ENCODE results near the gene KRT6C. TPM values are rescaled to one million over a fixed set of nuclear protein-coding genes. Genes with fewer than 3 reads are reported as not detected.
"Not testable (repeated sequence)": the region's sequence is repeated elsewhere in the genome, so short reads cannot be mapped to it uniquely, and the experiment has no call there.

The KRT6C gene
- total and polyA plus RNA-seq, 2 experiments from 2014 or later = 0.07 to 0.18 TPM

- Histone ChIP-seq H3K4me3 (no peak overlapping the region), H3K9me3 (ENCODE audit: low read depth) (no peaks in the 10 kb centered on the region), H3K4me1 (ENCODE audit: insufficient read depth) (no peaks in the 10 kb centered on the region), H3K27me3 (no peaks in the 10 kb centered on the region), H3K4me2 (no peak overlapping the region), H3K79me2 (no peaks in the 10 kb centered on the region), H3K36me3 (replicated peaks; ENCODE audit: insufficient read depth, low read depth) (no peaks in the 10 kb centered on the region), H4K20me1 (ENCODE audit: insufficient read depth, poor library complexity, severe bottlenecking) (no peaks in the 10 kb centered on the region), H3K27ac (no peak overlapping the region), H3K9me2 (replicated peaks; ENCODE audit: insufficient read depth) (no peaks in the 10 kb centered on the region), H2AFZ (no peak overlapping the region)
- 81% methylated on average over 7 of the region's 7 CpGs for WGBS (ENCODE audit: low lambda C conversion rate, missing lambda C conversion rate)
- DNase-seq (ENCODE audit: low spot score) = no peak
- TF ChIP-seq EZH2phosphoT487 (IDR thresholded peaks at IDR 0.05; ENCODE audit: low read depth, severe bottlenecking, unreplicated experiment) (no peak), EZH2 (IDR thresholded peaks at IDR 0.05; ENCODE audit: borderline replicate concordance) (no peak)
- TF ChIP-seq, protein P1, sequence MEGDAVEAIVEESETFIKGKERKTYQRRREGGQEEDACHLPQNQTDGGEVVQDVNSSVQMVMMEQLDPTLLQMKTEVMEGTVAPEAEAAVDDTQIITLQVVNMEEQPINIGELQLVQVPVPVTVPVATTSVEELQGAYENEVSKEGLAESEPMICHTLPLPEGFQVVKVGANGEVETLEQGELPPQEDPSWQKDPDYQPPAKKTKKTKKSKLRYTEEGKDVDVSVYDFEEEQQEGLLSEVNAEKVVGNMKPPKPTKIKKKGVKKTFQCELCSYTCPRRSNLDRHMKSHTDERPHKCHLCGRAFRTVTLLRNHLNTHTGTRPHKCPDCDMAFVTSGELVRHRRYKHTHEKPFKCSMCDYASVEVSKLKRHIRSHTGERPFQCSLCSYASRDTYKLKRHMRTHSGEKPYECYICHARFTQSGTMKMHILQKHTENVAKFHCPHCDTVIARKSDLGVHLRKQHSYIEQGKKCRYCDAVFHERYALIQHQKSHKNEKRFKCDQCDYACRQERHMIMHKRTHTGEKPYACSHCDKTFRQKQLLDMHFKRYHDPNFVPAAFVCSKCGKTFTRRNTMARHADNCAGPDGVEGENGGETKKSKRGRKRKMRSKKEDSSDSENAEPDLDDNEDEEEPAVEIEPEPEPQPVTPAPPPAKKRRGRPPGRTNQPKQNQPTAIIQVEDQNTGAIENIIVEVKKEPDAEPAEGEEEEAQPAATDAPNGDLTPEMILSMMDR (IDR thresholded peaks at IDR 0.05; ENCODE audit: poor library complexity) = no peak
These were observed 27.9 kb upstream of the KRT6C start for GRCh38 chr12:52501490-52501889.

- H2AFZ ChIP-seq; H3K4me2 ChIP-seq; H3K27me3 ChIP-seq; DNase-seq (ENCODE audit: low spot score); H3K4me1 ChIP-seq (ENCODE audit: insufficient read depth); H3K36me3 ChIP-seq (replicated peaks; ENCODE audit: insufficient read depth, low read depth); H3K27ac ChIP-seq; H3K4me3 ChIP-seq; H3K9me3 ChIP-seq (ENCODE audit: low read depth); H3K79me2 ChIP-seq; H3K9me2 ChIP-seq (replicated peaks; ENCODE audit: insufficient read depth); H4K20me1 ChIP-seq (ENCODE audit: insufficient read depth, poor library complexity, severe bottlenecking): not testable (repeated sequence)
- WGBS (ENCODE audit: low lambda C conversion rate, missing lambda C conversion rate) = 91% methylated on average over 6 of the region's 6 CpGs
These were observed 27.0 kb upstream of the KRT6C start for GRCh38 chr12:52500574-52500973.

GRCh38 chr12:52499806-52500560, 26.4 kb upstream of the KRT6C start:
- peaks cover 13% of the 10 kb centered on the region for H3K4me1 ChIP-seq (ENCODE audit: insufficient read depth)
- no peaks in the 10 kb centered on the region for H3K9me3 ChIP-seq (ENCODE audit: low read depth)
- no peaks in the 10 kb centered on the region for H3K36me3 ChIP-seq (replicated peaks; ENCODE audit: insufficient read depth, low read depth)
- H3K27ac ChIP-seq = no peak overlapping the region
- H4K20me1 ChIP-seq (ENCODE audit: insufficient read depth, poor library complexity, severe bottlenecking) = no peaks in the 10 kb centered on the region
- no peak overlapping the region for H3K4me3 ChIP-seq
- H3K9me2 ChIP-seq (replicated peaks; ENCODE audit: insufficient read depth) = no peaks in the 10 kb centered on the region
- DNase-seq (ENCODE audit: low spot score) = no peak
- WGBS (ENCODE audit: low lambda C conversion rate, missing lambda C conversion rate) = 88% methylated on average over 5 of the region's 5 CpGs
- H3K79me2 ChIP-seq = no peaks in the 10 kb centered on the region
- H3K4me2 ChIP-seq = no peak overlapping the region
- TF ChIP-seq, protein P1 (IDR thresholded peaks at IDR 0.05; ENCODE audit: poor library complexity) = no peak
- TF ChIP-seq EZH2 (IDR thresholded peaks at IDR 0.05; ENCODE audit: borderline replicate concordance) = no peak
- no peak for TF ChIP-seq EZH2phosphoT487 (IDR thresholded peaks at IDR 0.05; ENCODE audit: low read depth, severe bottlenecking, unreplicated experiment)
- H3K27me3 ChIP-seq = no peaks in the 10 kb centered on the region
- H2AFZ ChIP-seq = no peak overlapping the region

- H3K4me3 ChIP-seq = no peak overlapping the region
- H3K79me2 ChIP-seq = no peaks in the 10 kb centered on the region
- no peak for DNase-seq (ENCODE audit: low spot score)
- H3K27ac ChIP-seq = no peak overlapping the region
- no peak overlapping the region for H2AFZ ChIP-seq
- H3K9me3 ChIP-seq (ENCODE audit: low read depth) = no peaks in the 10 kb centered on the region
- H3K36me3 ChIP-seq (replicated peaks; ENCODE audit: insufficient read depth, low read depth) = no peaks in the 10 kb centered on the region
- WGBS (ENCODE audit: low lambda C conversion rate, missing lambda C conversion rate) = 81% methylated on average over 1 of the region's 1 CpG
- no peaks in the 10 kb centered on the region for H3K9me2 ChIP-seq (replicated peaks; ENCODE audit: insufficient read depth)
- H3K4me1 ChIP-seq (ENCODE audit: insufficient read depth) = peaks cover 15% of the 10 kb centered on the region
- TF ChIP-seq, protein P1 (IDR thresholded peaks at IDR 0.05; ENCODE audit: poor library complexity) = no peak
- no peak for TF ChIP-seq EZH2 (IDR thresholded peaks at IDR 0.05; ENCODE audit: borderline replicate concordance)
- TF ChIP-seq EZH2phosphoT487 (IDR thresholded peaks at IDR 0.05; ENCODE audit: low read depth, severe bottlenecking, unreplicated experiment) = no peak
- no peaks in the 10 kb centered on the region for H4K20me1 ChIP-seq (ENCODE audit: insufficient read depth, poor library complexity, severe bottlenecking)
- no peaks in the 10 kb centered on the region for H3K27me3 ChIP-seq
- H3K4me2 ChIP-seq = no peak overlapping the region
These were observed 25.3 kb upstream of the KRT6C start for GRCh38 chr12:52498946-52499345.
